ENCODE measurements around the gene WNT3.

GRCh38 chr17:46726206-46726605, 92.3 kb downstream of the WNT3 start:
- TF ChIP-seq POLR2A (IDR thresholded peaks at IDR 0.05) (no peak), CTCF (IDR thresholded peaks at IDR 0.05) (no peak)

All from transverse colon (tissue), 3 donors.